GM21529 (cell line): Measurements from ENCODE around the gene POGLUT2.

Source experiments
- ATAC-seq: cut with Tn5 transposase; IDR thresholded peaks from one replicate; pipeline ENCODE4 v1.9.1; 2021; ENCODE audit not compliant: unreplicated experiment

POGLUT2 gene

GRCh38 chr13:102798581-102799425, at the start of gene POGLUT2, which contains the start of gene BIVM:
POGLUT2 (minus strand) TSS chr13:102798976; CDS start chr13:102798670, 306 bp downstream.
BIVM (plus strand) TSS chr13:102799119; CDS start chr13:102807268, 8,149 bp downstream.
- peak; percentile 83 for ATAC-seq

GRCh38 chr13:102847272-102848234, 48.8 kb upstream of the POGLUT2 start:
- ATAC-seq, result no peak

- peak; percentile 37 for ATAC-seq
These were observed 47.7 kb upstream of the POGLUT2 start for GRCh38 chr13:102846261-102847015.

- ATAC-seq, result peak; percentile 81
These were observed 47.0 kb upstream of the POGLUT2 start, which contains the start of gene ERCC5 for GRCh38 chr13:102845630-102846260. ERCC5 (plus strand) TSS chr13:102846032; CDS start chr13:102846267, 235 bp downstream.

- ATAC-seq, result peak; percentile 18
These were observed 46.5 kb upstream of the POGLUT2 start for GRCh38 chr13:102845289-102845629.

GRCh38 chr13:102839462-102839861, 40.7 kb upstream of the POGLUT2 start:
- ATAC-seq, result no peak

GRCh38 chr13:102838982-102839381, 40.2 kb upstream of the POGLUT2 start:
- no peak for ATAC-seq

GRCh38 chr13:102838273-102838672, 39.5 kb upstream of the POGLUT2 start:
- ATAC-seq, result no peak

GRCh38 chr13:102836471-102836870, 37.7 kb upstream of the POGLUT2 start:
- ATAC-seq, result no peak

- ATAC-seq, result no peak
These were observed 31.9 kb upstream of the POGLUT2 start for GRCh38 chr13:102830646-102831045.

GRCh38 chr13:102825921-102826706, 27.3 kb upstream of the POGLUT2 start:
- ATAC-seq, result no peak

GRCh38 chr13:102825400-102825799, 26.6 kb upstream of the POGLUT2 start:
- no peak for ATAC-seq

- no peak for ATAC-seq
These were observed 19.1 kb upstream of the POGLUT2 start for GRCh38 chr13:102817907-102818306.

GRCh38 chr13:102817241-102817640, 18.5 kb upstream of the POGLUT2 start:
- ATAC-seq, result no peak

- ATAC-seq, result no peak
These were observed 17.9 kb upstream of the POGLUT2 start for GRCh38 chr13:102816708-102817107.

GRCh38 chr13:102815788-102816187, 17.0 kb upstream of the POGLUT2 start:
- no peak for ATAC-seq

GRCh38 chr13:102814793-102815192, 16.0 kb upstream of the POGLUT2 start:
- no peak for ATAC-seq

GRCh38 chr13:102814025-102814607, 15.3 kb upstream of the POGLUT2 start:
- peak; percentile 68 for ATAC-seq
